HepG2 (cell line): ENCODE results near the gene ADAM15. TPM values are rescaled to one million over a fixed set of nuclear protein-coding genes. Genes with fewer than 3 reads are reported as not detected.

Experiments used
- CBFB ChIP-seq: sonication (generic); formaldehyde crosslinking; IDR thresholded peaks from 2 replicates; pipeline ENCODE4 v1.4.0; 2020; ENCODE audit warnings: missing genetic modification reagents
- CREM ChIP-seq, 2 experiments: sonication (generic) in 1 of 2; formaldehyde crosslinking in 1 of 2; IDR thresholded peaks; 2 replicates each; pipeline versions ENCODE4 v1.4.0 to v1.6.1; 2016 to 2020; ENCODE audit warnings: antibody characterized with exemption in 1 of 2, mild to moderate bottlenecking in 1 of 2, missing genetic modification reagents in 1 of 2
- ESRRA ChIP-seq: sonication (generic); formaldehyde crosslinking; IDR thresholded peaks from 2 replicates; pipeline ENCODE4 v1.5.1; 2020; ENCODE audit warnings: mild to moderate bottlenecking, low read depth, missing genetic modification reagents
- ETV5 ChIP-seq: IDR thresholded peaks from 2 replicates; pipeline ENCODE4 v1.6.1; 2018; ENCODE audit warnings: missing biosample characterization, missing genetic modification reagents, inconsistent platforms, borderline replicate concordance
- FLYWCH1 ChIP-seq: sonication (generic); formaldehyde crosslinking; IDR thresholded peaks from 2 replicates; pipeline ENCODE4 v1.8.1; 2023; ENCODE audit warnings: mild to moderate bottlenecking, missing genetic modification reagents
- FOXO1 ChIP-seq: sonication (generic); formaldehyde crosslinking; IDR thresholded peaks from 2 replicates; pipeline ENCODE4 v1.4.0; 2020; ENCODE audit warnings: missing genetic modification reagents
- HMG20B ChIP-seq: conservative IDR thresholded peaks from 2 replicates; pipeline ENCODE4 v1.6.1; 2016; ENCODE audit warnings: missing genetic modification reagents, missing compliant biosample characterization
- ISL2 ChIP-seq: sonication (generic); formaldehyde crosslinking; IDR thresholded peaks from 2 replicates; pipeline ENCODE4 v1.5.0; 2020; ENCODE audit warnings: missing genetic modification reagents
- KDM1A ChIP-seq: IDR thresholded peaks from 2 replicates; pipeline ENCODE4 v1.6.1; 2016; ENCODE audit warnings: missing compliant biosample characterization
- MIER2 ChIP-seq: IDR thresholded peaks from 2 replicates; pipeline ENCODE4 v1.6.1; 2016; ENCODE audit warnings: missing biosample characterization, missing genetic modification reagents
- NONO ChIP-seq, 2 experiments: fragments of 450-650 bp in 1 of 2; sonication (generic) in 1 of 2; formaldehyde crosslinking in 1 of 2; IDR thresholded peaks in 1 of 2; conservative IDR thresholded peaks in 1 of 2; 2 replicates each; pipeline versions ENCODE4 v1.6.1 to v1.8.0; 2017 to 2022; ENCODE audit warnings: mild to moderate bottlenecking in 1 of 2, missing genetic modification reagents in 1 of 2, moderate library complexity in 1 of 2
- PPARG ChIP-seq: conservative IDR thresholded peaks from 2 replicates; pipeline ENCODE4 v1.6.1; 2016; ENCODE audit warnings: missing biosample characterization, missing genetic modification reagents
- RCOR2 ChIP-seq: IDR thresholded peaks from 2 replicates; pipeline ENCODE4 v1.6.1; 2016; ENCODE audit warnings: missing biosample characterization, missing genetic modification reagents
- REL ChIP-seq: sonication (generic); formaldehyde crosslinking; conservative IDR thresholded peaks from 2 replicates; pipeline ENCODE4 v1.8.0; 2022; ENCODE audit warnings: mild to moderate bottlenecking, missing genetic modification reagents, moderate library complexity
- RXRB ChIP-seq: IDR thresholded peaks from 2 replicates; pipeline ENCODE4 v1.6.1; 2016; ENCODE audit warnings: borderline replicate concordance, missing genetic modification reagents, missing compliant biosample characterization
- SALL2 ChIP-seq: sonication (generic); formaldehyde crosslinking; IDR thresholded peaks from 2 replicates; pipeline ENCODE4 v1.8.1; 2023; ENCODE audit warnings: mild to moderate bottlenecking, missing genetic modification reagents, inconsistent platforms
- SKIL ChIP-seq: sonication (generic); formaldehyde crosslinking; IDR thresholded peaks from 2 replicates; pipeline ENCODE4 v1.8.0; 2022; ENCODE audit warnings: missing genetic modification reagents, mild to moderate bottlenecking, moderate library complexity, borderline replicate concordance
- SMAD1 ChIP-seq: sonication (generic); formaldehyde crosslinking; IDR thresholded peaks from 2 replicates; pipeline ENCODE4 v1.4.0; 2020; ENCODE audit warnings: missing genetic modification reagents, low read depth, mild to moderate bottlenecking, borderline replicate concordance
- TFE3 ChIP-seq: IDR thresholded peaks from 2 replicates; pipeline ENCODE4 v1.6.1; 2016
- ZBTB38 ChIP-seq: sonication (generic); formaldehyde crosslinking; IDR thresholded peaks from 2 replicates; pipeline ENCODE4 v1.5.1; 2020; ENCODE audit warnings: mild to moderate bottlenecking, missing genetic modification reagents
- ZBTB8A ChIP-seq: sonication (generic); formaldehyde crosslinking; IDR thresholded peaks from 2 replicates; pipeline ENCODE4 v1.4.0; 2020; ENCODE audit warnings: mild to moderate bottlenecking, low read depth, missing genetic modification reagents, borderline replicate concordance
- ZFP62 ChIP-seq: sonication (generic); formaldehyde crosslinking; IDR thresholded peaks from 2 replicates; pipeline ENCODE4 v1.4.0; 2020; ENCODE audit warnings: missing genetic modification reagents
- polyA plus RNA-seq, 8 experiments: library from polyadenylated mRNA; depleted of rRNA in 3 of 8; stranded (reverse) in 7 of 8; unstranded in 1 of 8; fragments of >200 nt; fragmentation: Illumina TruSeq in 4 of 8; extraction: Trizol in 4 of 8; gene quantifications; 2 replicates each; pipeline versions ENCODE4 v1.2.1 to v1.2.3, GENCODE V29; 2011 to 2016; ENCODE audit warnings: low read depth in 4 of 8, missing spikeins in 1 of 8, mixed read lengths in 1 of 8; ENCODE audit not compliant: insufficient read depth in 1 of 8
- total RNA-seq, 5 experiments: library from RNA; depleted of rRNA; stranded (reverse); fragments of >200 nt; fragmentation: Illumina TruSeq; extraction: Trizol; gene quantifications; 2 replicates each; pipeline ENCODE4 v1.2.3, GENCODE V29; 2016; ENCODE audit warnings: low read depth in 1 of 5
- TF ChIP-seq, protein P1 (sequence below): sonication (generic); formaldehyde crosslinking; IDR thresholded peaks from 2 replicates; pipeline ENCODE4 v1.5.1; 2020; ENCODE audit warnings: missing genetic modification reagents, mild to moderate bottlenecking, borderline replicate concordance
- TF ChIP-seq, protein P2 (sequence below): sonication (generic); formaldehyde crosslinking; IDR thresholded peaks from 2 replicates; pipeline ENCODE4 v1.4.0; 2020; ENCODE audit warnings: missing genetic modification reagents

The ADAM15 gene
- total and polyA plus RNA-seq, 2 of the 13 experiments (the other 11 are each of a cell fraction or from before 2014, with no cell fraction given): 17.9 to 25.6 TPM

DNA sequence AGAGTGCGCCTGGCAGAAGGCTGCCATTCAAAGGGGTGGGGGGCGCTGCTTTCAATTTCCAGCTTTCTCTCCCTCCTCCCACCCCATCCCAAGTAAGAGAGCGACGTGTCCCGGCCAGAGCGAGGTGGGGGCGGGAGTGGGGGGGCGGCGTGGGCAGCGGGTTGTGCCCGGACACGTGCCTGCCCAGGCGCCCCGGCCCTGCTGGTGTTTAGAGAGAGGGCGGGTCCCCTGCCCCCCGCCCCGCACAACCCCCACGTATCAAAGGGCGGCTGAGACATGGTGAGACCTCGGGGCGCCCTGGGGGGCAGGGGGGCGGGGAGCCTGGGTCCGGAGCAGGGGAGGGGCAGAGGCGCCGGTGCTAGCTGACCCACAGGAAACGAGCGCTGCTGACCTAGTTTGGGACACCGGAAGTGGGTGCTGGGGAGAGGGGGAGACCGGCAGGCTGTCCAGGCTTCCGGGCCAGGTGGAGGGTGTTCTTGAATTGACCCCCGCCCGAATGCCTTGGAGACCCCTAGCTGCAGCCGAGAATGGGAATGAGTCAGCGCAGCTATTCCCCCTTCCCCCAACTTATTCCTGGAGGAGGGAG, 47.3 kb upstream of the ADAM15 start (continued):
- TF ChIP-seq REL (CRISPR knock-in tag) (no peak), ETV5 (CRISPR knock-in tag) (peak; percentile 79), FOXO1 (CRISPR knock-in tag) (no peak), CREM (IDR thresholded peaks at IDR 0.05) (no peak), CREM (CRISPR knock-in tag; IDR thresholded peaks at IDR 0.05) (no peak), SKIL (CRISPR knock-in tag) (no peak), HMG20B (CRISPR knock-in tag) (no peak), ESRRA (CRISPR knock-in tag) (peak; percentile 49; the same call in 1 of the 2 replicates), ZBTB38 (CRISPR knock-in tag) (0 out of 2 replicates have a peak, but pooled peaks have one; percentile 26), RXRB (CRISPR knock-in tag) (no peak), SMAD1 (CRISPR knock-in tag) (no peak), MIER2 (no peak), ZBTB8A (CRISPR knock-in tag) (no peak), FLYWCH1 (CRISPR knock-in tag) (no peak), NONO (IDR thresholded peaks at IDR 0.05) (no peak), NONO (CRISPR knock-in tag; conservative IDR thresholded peaks at IDR 0.05) (peak; percentile 31; the same call in 1 of the 2 replicates), ZFP62 (CRISPR knock-in tag) (no peak), SALL2 (peak; percentile 58; the same call in 1 of the 2 replicates), PPARG (CRISPR knock-in tag) (no peak), RCOR2 (CRISPR knock-in tag) (no peak), ISL2 (0 out of 2 replicates have a peak, but pooled peaks have one; percentile 33), TFE3 (CRISPR knock-in tag) (0 out of 2 replicates have a peak, but pooled peaks have one; percentile 26), CBFB (CRISPR knock-in tag) (0 out of 2 replicates have a peak, but pooled peaks have one; percentile 20), KDM1A (CRISPR knock-in tag) (no peak)
- TF ChIP-seq, protein P1, sequence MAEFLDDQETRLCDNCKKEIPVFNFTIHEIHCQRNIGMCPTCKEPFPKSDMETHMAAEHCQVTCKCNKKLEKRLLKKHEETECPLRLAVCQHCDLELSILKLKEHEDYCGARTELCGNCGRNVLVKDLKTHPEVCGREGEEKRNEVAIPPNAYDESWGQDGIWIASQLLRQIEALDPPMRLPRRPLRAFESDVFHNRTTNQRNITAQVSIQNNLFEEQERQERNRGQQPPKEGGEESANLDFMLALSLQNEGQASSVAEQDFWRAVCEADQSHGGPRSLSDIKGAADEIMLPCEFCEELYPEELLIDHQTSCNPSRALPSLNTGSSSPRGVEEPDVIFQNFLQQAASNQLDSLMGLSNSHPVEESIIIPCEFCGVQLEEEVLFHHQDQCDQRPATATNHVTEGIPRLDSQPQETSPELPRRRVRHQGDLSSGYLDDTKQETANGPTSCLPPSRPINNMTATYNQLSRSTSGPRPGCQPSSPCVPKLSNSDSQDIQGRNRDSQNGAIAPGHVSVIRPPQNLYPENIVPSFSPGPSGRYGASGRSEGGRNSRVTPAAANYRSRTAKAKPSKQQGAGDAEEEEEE (CRISPR knock-in tag): no peak
- TF ChIP-seq, protein P2, sequence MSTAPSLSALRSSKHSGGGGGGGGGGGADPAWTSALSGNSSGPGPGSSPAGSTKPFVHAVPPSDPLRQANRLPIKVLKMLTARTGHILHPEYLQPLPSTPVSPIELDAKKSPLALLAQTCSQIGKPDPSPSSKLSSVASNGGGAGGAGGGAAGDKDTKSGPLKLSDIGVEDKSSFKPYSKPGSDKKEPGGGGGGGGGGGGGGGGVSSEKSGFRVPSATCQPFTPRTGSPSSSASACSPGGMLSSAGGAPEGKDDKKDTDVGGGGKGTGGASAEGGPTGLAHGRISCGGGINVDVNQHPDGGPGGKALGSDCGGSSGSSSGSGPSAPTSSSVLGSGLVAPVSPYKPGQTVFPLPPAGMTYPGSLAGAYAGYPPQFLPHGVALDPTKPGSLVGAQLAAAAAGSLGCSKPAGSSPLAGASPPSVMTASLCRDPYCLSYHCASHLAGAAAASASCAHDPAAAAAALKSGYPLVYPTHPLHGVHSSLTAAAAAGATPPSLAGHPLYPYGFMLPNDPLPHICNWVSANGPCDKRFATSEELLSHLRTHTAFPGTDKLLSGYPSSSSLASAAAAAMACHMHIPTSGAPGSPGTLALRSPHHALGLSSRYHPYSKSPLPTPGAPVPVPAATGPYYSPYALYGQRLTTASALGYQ (CRISPR knock-in tag): no peak
